Measurements from ENCODE around the gene ABCC11.

GRCh38 chr16:48133455-48134211 is 113.7 kb downstream of the ABCC11 start:
- TF ChIP-seq POLR2A (IDR thresholded peaks at IDR 0.05; ENCODE audit: low read length) (no peak), GATA1 (IDR thresholded peaks at IDR 0.05; ENCODE audit: low read depth, low read length) (no peak)

Data from erythroblast (primary cell).